HG03378 (cell line): Measurements from ENCODE around the gene CUTA.
A peak's percentile ranks its signal among the peaks of the same experiment; 100 is the strongest.
"Not testable (repeated sequence)": the region's sequence is repeated elsewhere in the genome, so short reads cannot be mapped to it uniquely, and the experiment has no call there.

ENCODE experiments used
- ATAC-seq: cut with Tn5 transposase; IDR thresholded peaks from one replicate; pipeline ENCODE4 v1.9.1; 2021; ENCODE audit warnings: mild to moderate bottlenecking, moderate library complexity; ENCODE audit not compliant: unreplicated experiment

Gene CUTA

DNA sequence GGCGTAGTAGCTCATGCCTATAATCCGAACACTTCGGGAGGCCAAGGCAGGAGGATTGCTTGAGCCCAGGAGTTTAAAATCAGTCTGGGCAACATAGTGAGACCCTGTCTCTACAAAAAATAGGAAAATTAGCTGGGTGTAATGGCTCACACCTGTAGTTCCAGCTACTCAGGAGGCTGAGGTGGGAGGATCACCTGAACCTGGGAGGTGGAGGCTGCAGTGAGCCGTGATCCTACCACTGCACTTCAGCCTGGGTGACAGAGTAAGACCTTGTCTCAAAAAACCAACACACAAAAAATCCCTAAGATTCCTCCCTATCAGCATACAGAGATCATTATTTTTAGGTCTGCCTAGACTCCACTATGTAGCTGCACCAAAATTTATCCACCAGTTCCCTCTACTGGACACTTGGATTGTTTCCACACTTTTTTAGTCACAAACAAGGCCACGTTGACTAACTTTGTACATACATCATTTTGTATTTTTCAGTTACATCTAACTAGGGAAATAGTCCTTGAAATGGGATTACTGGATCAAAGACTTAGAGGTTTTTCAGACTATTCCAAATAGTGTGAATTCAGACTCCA is 10.7 kb downstream of the CUTA start:
- ATAC-seq, result no peak

DNA sequence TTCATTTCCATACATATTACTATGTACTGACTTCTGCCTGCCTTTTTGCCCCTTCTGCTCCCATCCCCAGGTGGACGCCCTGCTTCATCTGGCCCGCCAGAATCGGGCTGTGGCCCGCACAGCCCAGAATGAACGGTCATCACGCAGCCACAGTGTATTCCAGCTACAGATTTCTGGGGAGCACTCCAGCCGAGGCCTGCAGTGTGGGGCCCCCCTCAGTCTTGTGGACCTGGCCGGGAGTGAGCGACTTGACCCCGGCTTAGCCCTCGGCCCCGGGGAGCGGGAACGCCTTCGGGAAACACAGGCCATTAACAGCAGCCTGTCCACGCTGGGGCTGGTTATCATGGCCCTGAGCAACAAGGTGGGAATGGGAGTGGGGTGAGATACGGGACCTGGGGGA is 11.8 kb downstream of the CUTA start:
- no peak for ATAC-seq

DNA sequence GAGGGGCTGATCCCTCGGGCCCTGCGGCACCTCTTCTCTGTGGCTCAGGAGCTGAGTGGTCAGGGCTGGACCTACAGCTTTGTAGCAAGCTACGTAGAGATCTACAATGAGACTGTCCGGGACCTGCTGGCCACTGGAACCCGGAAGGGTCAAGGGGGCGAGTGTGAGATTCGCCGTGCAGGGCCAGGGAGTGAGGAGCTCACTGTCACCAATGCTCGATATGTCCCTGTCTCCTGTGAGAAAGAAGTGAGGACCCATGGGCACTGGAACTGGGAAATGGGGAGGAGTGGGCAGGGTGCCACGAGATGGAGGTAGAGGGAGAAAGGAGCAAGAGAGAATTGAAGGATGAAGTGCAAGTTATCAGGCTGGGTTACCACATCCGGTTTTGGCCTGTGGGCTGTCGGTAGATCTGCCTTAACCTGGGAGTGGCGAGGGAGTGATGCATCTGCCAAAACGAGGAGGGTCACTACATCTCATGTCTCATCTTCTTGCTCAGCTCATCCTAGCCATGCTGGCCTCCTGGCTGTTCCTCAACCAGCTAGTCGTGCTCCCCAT is 12.4 kb downstream of the CUTA start:
- no peak for ATAC-seq

- no peak for ATAC-seq
Measured at GRCh38 chr6:33404884-33405283, 13.0 kb downstream of the CUTA start.

DNA sequence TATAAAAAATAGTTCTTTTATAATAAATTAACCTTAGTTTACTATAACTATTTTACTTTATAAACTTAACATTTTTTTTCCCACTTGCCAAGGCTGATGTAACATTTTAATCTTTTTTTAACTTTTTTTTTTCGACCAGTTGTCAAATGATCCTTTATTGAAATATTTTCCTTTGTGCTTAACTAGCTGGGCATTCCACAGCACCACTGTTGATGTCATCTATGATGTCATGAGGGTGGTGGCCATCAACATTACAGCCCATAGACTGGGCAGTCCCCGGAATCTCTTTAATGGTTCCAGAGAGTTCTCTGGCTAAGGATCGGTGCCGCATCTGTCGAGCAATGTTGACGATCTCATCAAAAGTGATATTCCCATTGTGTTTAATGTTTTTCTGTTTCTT is 18.0 kb downstream of the CUTA start:
- ATAC-seq, result not testable (repeated sequence)

GRCh38 chr6:33398601-33399000 is 19.3 kb downstream of the CUTA start:
- ATAC-seq, result not testable (repeated sequence)

GRCh38 chr6:33397541-33397940 is 20.4 kb downstream of the CUTA start:
- no peak for ATAC-seq

GRCh38 chr6:33392979-33393378 is 24.9 kb downstream of the CUTA start:
- no peak for ATAC-seq

- no peak for ATAC-seq
Measured at GRCh38 chr6:33392595-33392948, 25.3 kb downstream of the CUTA start.

DNA sequence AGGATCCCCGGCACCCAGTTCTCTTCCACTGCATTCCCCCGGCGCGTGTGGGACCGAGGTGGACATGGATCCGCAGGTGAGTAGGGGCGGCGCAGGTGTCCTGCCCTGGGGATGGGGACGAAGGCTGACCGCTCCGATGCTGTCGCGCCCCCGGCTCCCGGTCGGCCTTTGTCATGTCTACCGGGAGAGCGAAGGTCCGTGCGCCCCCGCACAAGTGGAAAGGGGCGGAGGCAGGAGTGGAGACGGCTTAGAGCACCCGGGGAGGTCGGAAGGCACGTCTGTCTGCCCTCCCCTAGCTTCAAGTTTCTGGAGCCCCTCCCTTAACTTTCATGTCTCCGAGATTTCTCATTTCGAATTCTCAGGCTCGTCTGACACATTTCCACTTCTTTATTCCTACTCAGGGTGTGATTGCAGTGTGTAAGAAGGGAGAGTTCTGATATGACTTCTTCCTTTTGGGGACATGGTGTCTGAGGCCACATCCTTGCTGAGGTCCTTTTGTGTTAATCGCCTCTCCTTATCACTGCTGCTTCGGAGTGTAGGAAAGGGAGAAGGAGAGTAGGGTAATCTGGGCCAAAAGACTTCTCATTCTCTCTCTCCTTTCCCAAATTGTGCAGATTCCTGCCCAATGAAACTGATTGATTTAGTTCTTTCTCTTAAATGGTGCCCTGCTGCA is 25.8 kb downstream of the CUTA start:
- peak; percentile 10 for ATAC-seq

DNA sequence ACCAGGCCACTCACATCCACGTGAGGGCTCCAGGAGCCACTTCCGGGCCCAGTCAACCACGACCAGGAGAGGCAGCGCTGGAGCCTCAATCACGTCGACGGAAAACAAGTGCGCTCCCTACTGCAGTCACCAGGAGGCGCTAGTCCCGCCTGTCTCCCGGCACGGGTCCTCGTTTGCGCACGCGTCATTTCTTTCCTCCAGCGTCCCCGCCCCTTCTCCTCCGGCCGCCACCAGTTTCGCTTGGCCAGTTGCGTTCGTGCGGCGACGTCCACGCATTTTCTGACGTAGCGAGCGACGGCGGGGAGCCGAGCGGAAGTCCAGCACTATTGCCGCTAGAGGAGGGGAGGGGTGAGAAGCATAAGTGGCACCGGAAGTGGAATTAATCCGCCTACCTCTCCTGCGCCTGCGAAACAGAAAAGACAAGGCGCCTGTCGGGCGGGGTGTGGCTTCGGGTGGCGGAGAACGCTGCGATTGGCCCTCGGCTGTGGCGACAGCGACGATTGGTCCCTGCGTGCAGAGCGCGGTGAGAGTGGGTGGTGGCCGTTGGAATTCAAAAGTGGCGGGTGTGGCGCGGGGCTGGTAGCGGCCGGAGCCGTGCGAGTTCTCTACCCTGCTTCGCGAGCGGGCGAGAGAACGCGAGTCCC is 26.5 kb downstream of the CUTA start, which contains the start of gene KIFC1:
TSS of gene KIFC1 (plus strand) at position 546 of the 644 bp plus-strand sequence. CDS start 163 bp downstream, outside the sequence.
- peak; percentile 79 for ATAC-seq

DNA sequence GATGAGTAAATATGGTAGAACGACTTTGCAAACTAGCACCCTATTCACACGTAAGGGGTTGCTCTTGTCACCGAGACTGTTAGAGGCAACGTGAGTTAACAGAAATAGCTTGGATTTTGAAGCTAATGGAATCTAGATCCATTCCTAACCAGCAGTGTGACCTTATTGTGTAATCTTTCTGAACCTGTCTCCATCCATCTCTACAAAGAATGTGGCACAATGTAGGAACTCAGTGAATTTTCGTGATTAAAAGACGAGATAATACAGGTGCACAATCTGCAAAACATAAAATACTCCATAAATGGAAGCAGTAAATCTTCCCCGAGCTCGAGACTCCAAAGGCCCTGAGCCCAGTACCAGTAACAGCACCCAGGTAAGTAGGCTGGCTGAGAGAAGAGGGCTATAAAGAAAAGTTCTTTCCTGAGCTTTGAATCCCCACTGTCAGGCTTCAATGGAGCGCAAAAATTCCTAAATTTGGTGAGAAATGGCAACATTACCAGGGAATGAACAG is 27.1 kb downstream of the CUTA start:
- no peak for ATAC-seq

DNA sequence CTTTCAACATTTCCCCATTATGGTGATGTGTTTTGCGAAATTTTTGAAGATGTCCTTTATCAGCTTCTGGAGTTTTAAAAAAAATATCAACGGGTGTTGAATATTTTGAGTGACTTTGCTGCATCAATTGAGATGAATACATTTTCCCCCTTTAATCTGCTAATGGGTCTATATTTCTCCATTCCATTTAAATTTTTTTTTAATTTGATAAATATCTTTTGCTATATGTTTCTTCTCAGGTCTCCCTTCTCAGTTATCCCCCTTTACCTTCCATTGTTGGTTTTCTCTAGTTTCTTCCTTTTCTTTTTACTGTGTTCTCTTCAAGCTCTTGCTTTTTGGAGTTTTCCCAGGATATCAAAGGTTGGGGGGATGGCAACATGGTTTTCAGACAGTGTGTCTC is 27.7 kb downstream of the CUTA start:
- no peak for ATAC-seq

DNA sequence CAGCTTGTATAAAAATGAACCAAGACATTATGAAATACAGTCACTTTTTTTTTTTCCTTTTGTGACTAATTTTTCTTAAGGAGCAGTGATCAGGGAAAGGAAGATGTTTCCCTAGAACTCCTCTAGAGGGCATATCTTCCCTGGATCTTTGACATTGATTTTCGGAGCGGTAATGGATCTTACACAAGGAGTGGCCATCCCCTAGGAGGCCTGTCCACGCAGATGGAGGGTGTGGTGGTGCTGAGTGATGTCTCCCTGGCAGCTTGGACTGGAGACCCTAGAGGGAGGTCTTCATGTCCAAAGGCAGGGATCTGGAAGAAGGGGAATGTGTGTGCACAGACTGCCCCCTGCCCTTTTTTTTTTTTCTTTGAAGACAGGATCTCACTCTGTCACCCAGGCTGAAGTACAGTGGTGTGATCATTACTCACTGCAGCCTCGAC is 33.3 kb downstream of the CUTA start:
- ATAC-seq, result no peak

DNA sequence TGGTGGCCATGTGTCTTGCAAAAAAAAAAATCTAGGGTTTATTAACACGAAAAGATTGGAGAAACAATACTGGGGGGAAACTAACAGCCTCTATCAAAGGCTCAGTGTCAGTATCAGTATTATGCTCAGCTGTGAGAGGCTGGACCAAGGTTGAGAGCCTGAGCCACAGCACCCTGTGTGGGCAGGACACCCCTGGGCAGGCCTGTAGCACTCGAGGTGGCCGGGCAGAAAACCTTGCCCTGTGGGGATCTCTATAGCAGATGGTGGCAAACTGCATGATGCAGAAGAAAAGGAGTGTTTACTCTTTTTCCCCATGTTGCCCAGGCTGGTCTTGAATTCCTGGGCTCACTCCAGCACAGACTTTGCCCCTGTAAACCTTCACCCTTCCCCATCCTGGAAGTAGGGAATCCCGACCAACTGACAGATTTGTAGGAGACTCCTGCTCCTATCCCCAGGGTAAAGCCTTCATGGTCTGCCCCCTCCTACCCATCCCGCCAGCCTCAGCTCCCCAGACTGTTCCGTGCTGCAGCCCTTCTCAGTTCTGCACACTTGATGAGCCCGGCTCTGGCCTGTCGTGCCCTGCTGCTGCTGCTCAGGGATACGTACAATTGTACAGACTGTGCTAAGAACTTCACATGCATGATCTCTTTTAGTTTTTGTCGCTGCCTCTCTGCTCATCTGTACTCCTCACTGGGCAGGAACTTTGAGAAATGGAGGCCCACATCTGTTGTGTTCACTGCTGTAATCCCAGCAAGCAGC is 34.3 kb downstream of the CUTA start:
- ATAC-seq, result no peak

GRCh38 chr6:33380272-33380981 is 37.5 kb downstream of the CUTA start:
- no peak for ATAC-seq

GRCh38 chr6:33379184-33379583 is 38.7 kb downstream of the CUTA start:
- not testable (repeated sequence) for ATAC-seq

- ATAC-seq, result no peak
Measured at GRCh38 chr6:33377171-33377570, 40.7 kb downstream of the CUTA start.

GRCh38 chr6:33375143-33375671 is 42.7 kb downstream of the CUTA start:
- no peak for ATAC-seq
